Astrocyte (in vitro differentiated cells and primary cell): ENCODE results near the gene ARHGAP23.

Experiments
- EZH2 ChIP-seq: IDR thresholded peaks from 2 replicates; pipeline ENCODE4 v1.6.1; 2012; ENCODE audit warnings: mild to moderate bottlenecking, low read length, inconsistent platforms; ENCODE audit not compliant: insufficient read depth
- TF ChIP-seq, protein P1 (sequence below): IDR thresholded peaks from 2 replicates; pipeline ENCODE4 v1.5.1; 2011; ENCODE audit warnings: low read depth, mild to moderate bottlenecking, inconsistent platforms, low read length, moderate library complexity; ENCODE audit not compliant: insufficient read depth

GRCh38 chr17:38416840-38417209 lies 11.4 kb upstream of the ARHGAP23 start:
- TF ChIP-seq, protein P1, sequence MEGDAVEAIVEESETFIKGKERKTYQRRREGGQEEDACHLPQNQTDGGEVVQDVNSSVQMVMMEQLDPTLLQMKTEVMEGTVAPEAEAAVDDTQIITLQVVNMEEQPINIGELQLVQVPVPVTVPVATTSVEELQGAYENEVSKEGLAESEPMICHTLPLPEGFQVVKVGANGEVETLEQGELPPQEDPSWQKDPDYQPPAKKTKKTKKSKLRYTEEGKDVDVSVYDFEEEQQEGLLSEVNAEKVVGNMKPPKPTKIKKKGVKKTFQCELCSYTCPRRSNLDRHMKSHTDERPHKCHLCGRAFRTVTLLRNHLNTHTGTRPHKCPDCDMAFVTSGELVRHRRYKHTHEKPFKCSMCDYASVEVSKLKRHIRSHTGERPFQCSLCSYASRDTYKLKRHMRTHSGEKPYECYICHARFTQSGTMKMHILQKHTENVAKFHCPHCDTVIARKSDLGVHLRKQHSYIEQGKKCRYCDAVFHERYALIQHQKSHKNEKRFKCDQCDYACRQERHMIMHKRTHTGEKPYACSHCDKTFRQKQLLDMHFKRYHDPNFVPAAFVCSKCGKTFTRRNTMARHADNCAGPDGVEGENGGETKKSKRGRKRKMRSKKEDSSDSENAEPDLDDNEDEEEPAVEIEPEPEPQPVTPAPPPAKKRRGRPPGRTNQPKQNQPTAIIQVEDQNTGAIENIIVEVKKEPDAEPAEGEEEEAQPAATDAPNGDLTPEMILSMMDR: no peak
- no peak for TF ChIP-seq EZH2
